KOPT-K1 (cell line): ENCODE data around the gene STOM.

Experiments
- H3K27ac ChIP-seq: fragments of 200-600 bp; sonication (generic); 2 replicates; pipeline ENCODE4 v1.5.1; 2016; ENCODE audit warnings: antibody characterized with exemption, mild to moderate bottlenecking, low read depth, low read length; ENCODE audit not compliant: poor library complexity, severe bottlenecking
- H3K36me3 ChIP-seq: fragments of 200-600 bp; sonication (generic); 2 replicates; pipeline ENCODE4 v1.5.1; 2017; ENCODE audit warnings: antibody characterized with exemption, mild to moderate bottlenecking, low read length, moderate library complexity; ENCODE audit not compliant: insufficient read depth
- H3K9me3 ChIP-seq: fragments of 200-600 bp; sonication (generic); 2 replicates; pipeline ENCODE4 v1.5.1; 2017; ENCODE audit warnings: antibody characterized with exemption, low read length, mild to moderate bottlenecking; ENCODE audit not compliant: insufficient read depth, poor library complexity, severe bottlenecking

STOM gene

DNA sequence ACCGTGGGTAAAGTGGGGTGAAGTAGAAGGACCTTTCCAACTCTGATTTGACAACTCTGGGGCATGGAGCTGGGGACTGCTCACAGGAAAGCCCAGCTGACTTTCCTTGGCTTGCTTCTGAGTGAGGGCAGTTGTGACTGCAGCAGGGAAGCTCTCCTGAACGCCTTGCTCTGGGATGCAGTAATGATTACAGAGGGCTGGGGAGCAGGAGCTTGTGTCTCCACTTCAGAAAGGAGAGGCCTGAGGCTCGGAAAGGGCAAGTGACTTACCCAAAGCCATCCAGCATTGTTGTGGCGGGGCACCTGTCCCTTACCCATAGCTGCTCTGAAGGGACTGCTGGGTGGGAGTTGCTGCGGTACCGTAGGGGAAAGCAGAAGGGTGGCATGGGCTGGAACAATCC, 60.9 kb downstream of the STOM start:
- Histone ChIP-seq H3K9me3 (no peaks in the 10 kb centered on the region), H3K36me3 (no peaks in the 10 kb centered on the region), H3K27ac (no peak overlapping the region)

GRCh38 chr9:121308765-121309164, 61.3 kb downstream of the STOM start:
- Histone ChIP-seq H3K9me3 (no peaks in the 10 kb centered on the region), H3K27ac (no peak overlapping the region), H3K36me3 (no peaks in the 10 kb centered on the region)

- Histone ChIP-seq H3K9me3 (no peaks in the 10 kb centered on the region), H3K27ac (no peak overlapping the region), H3K36me3 (no peaks in the 10 kb centered on the region)
Observed at GRCh38 chr9:121307976-121308375, 62.1 kb downstream of the STOM start.

GRCh38 chr9:121305269-121305994, 64.6 kb downstream of the STOM start:
- Histone ChIP-seq H3K9me3 (no peaks in the 10 kb centered on the region), H3K27ac (no peak overlapping the region), H3K36me3 (no peaks in the 10 kb centered on the region)

- Histone ChIP-seq H3K27ac (no peak overlapping the region), H3K36me3 (no peaks in the 10 kb centered on the region), H3K9me3 (no peaks in the 10 kb centered on the region)
Observed at GRCh38 chr9:121304707-121305106, 65.3 kb downstream of the STOM start.

GRCh38 chr9:121303456-121304451, 66.3 kb downstream of the STOM start:
- Histone ChIP-seq H3K9me3 (no peaks in the 10 kb centered on the region), H3K27ac (no peak overlapping the region), H3K36me3 (no peaks in the 10 kb centered on the region)

DNA sequence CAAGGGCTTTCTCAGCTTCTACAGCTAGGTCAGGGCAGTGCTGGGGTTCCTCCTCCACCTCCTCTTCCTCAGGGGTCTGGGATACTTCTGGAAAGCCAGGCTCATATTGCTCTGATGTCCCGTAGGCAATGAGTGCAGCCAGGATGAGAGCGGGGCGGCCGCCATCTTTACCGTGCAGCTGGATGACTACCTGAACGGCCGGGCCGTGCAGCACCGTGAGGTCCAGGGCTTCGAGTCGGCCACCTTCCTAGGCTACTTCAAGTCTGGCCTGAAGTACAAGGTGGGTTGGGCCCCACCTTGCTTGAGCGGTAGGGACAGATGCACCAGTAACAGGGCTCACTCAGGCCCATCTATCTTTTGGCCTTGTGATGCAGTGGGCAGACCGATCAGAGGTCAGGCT, 67.3 kb downstream of the STOM start:
- H3K36me3 ChIP-seq = no peaks in the 10 kb centered on the region
- H3K9me3 ChIP-seq = no peaks in the 10 kb centered on the region
- no peak overlapping the region for H3K27ac ChIP-seq

DNA sequence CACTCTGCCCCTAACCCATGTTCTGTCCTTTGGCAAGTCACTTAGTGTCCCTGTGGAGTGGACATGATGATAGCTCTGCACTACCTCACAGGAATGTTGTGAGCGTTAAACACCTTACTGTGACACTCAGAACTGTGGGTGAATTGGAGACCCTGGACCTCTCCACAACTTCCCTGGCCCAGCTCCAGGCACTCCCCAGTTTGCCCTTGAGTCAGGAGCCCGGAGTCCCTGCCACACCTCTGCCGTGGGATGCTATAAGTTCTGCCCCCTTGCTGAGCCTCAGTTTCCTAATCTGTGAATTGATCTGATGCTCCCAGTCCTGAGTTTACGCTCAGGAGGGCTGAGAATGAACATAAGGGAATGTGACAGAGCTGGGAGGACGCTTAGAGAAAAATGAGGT, 67.7 kb downstream of the STOM start:
- Histone ChIP-seq H3K9me3 (no peaks in the 10 kb centered on the region), H3K36me3 (no peaks in the 10 kb centered on the region)

DNA sequence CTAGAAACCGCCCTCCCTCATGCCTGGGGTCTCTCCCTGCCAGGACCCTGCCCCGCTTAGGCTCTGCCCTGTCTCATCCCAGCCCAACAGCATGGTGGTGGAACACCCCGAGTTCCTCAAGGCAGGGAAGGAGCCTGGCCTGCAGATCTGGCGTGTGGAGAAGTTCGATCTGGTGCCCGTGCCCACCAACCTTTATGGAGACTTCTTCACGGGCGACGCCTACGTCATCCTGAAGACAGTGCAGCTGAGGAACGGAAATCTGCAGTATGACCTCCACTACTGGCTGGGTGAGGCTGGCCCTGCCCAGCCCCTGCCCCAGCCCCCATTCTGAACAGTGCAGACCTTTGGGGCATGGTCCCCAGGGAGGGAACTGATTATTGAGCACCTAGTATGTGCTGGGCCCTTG, 68.2 kb downstream of the STOM start:
- Histone ChIP-seq H3K9me3 (no peaks in the 10 kb centered on the region), H3K27ac (no peak overlapping the region)

More for the DNA sequence above, 67.7 kb downstream of the STOM start:
- H3K27ac ChIP-seq = no peak overlapping the region

GRCh38 chr9:121300283-121301119, 69.5 kb downstream of the STOM start:
- Histone ChIP-seq H3K9me3 (no peaks in the 10 kb centered on the region), H3K27ac (no peak overlapping the region), H3K36me3 (no peaks in the 10 kb centered on the region)

More for the DNA sequence above, 68.2 kb downstream of the STOM start:
- no peaks in the 10 kb centered on the region for H3K36me3 ChIP-seq

DNA sequence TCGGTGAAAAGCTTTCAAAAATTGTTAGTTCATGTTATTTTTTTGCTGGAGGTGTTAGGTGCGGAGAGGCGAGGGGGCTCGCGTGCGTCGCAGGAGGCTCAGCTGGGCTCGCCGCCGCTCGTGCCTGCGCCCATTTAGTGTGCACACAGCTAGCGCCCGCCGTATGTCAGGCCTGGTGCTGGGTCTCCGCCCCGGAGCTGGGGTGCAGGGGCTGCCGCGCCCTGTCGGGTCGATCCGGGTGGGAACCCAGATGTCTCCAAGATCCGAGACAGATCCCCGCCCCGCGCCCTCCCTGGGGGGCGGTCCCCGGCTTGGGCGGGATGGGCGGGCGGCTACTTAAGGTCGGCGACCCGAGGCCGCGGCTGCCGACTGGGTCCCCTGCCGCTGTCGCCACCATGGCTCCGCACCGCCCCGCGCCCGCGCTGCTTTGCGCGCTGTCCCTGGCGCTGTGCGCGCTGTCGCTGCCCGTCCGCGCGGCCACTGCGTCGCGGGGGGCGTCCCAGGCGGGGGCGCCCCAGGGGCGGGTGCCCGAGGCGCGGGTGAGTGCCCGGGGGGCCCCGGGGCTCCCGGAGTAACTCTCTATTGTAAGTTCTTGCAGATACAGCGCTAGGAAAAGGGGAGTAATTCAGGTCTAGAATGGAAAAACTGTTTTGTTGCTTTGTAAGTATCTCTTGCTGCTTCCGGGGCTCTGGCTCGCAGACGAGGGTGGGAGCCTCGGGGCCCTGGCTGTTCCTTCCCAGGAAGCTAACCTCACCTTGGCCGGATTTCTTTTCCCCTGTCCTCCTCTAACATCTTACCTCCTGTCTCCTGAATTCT, 70.4 kb downstream of the STOM start:
- no peak overlapping the region for H3K27ac ChIP-seq
- no peaks in the 10 kb centered on the region for H3K36me3 ChIP-seq
- H3K9me3 ChIP-seq = no peaks in the 10 kb centered on the region

- Histone ChIP-seq H3K36me3 (no peaks in the 10 kb centered on the region), H3K27ac (no peak overlapping the region), H3K9me3 (no peaks in the 10 kb centered on the region)
Observed at GRCh38 chr9:121298689-121299466, 71.2 kb downstream of the STOM start.

DNA sequence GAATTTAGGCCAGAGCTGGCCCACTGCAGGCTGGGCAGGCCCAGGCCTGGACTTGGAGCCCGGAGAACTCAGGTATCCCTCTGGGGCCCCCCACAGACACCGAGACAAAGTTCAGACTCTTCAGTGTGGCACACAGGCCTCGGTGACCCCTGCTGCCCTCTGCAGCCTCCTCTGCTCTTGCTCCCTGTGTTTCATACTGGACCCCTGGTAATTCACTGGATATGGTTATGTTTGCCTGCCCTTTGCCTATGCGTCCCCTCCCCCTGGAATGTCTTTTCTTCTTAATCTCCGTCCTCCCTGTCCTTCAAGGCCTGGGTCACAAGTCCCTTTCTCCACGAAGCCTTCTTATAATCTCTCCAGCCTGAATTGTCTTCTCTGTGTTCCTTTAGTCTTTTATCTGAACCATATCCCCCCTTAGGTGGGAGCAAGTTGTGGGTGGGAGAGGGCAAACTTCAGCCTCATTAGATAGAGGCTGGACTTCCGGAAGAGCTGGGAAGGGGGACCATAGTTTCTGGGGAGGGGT, 72.0 kb downstream of the STOM start:
- Histone ChIP-seq H3K36me3 (no peaks in the 10 kb centered on the region), H3K9me3 (no peaks in the 10 kb centered on the region), H3K27ac (no peak overlapping the region)
